HEK293 (cell line): ENCODE measurements around the gene CARD14.
A peak's percentile ranks its signal among the peaks of the same experiment; 100 is the strongest.

Experiments used
- CTCF ChIA-PET: fragments of 350-600 bp; formaldehyde crosslinking; extraction: SDS; loops from one replicate; lab custom pipeline; 2021; ENCODE audit warnings: antibody characterized with exemption; lab: Yijun Ruan, JAX
- POLR2A ChIA-PET: fragments of 300-600 bp; formaldehyde crosslinking; extraction: SDS; loops from one replicate; lab custom pipeline; 2020; ENCODE audit warnings: antibody characterized with exemption, inconsistent platforms; lab: Yijun Ruan, JAX
- H3K27ac ChIP-seq: fragments of 200-500 bp; sonication (Bioruptor generic); 2 replicates; pipeline ENCODE4 v1.5.1; 2014; ENCODE audit warnings: low read depth, low read length, control low read depth, inconsistent platforms; ENCODE audit errors: extremely low read depth
- H3K36me3 ChIP-seq, 2 experiments: fragments of 200-500 bp in 1 of 2; sonication (Bioruptor generic) in 1 of 2; 1 replicate in 1 of 2; 2 replicates in 1 of 2; pipeline ENCODE4 v1.5.1; 2014 to 2017; ENCODE audit warnings: inconsistent platforms in 2 of 2, low read length in 2 of 2; ENCODE audit not compliant: control insufficient read depth in 2 of 2, insufficient read depth in 1 of 2
- H3K4me1 ChIP-seq: fragments of 200-500 bp; sonication (Bioruptor generic); 2 replicates; pipeline ENCODE4 v1.5.1; 2014; ENCODE audit warnings: mild to moderate bottlenecking, low read length, inconsistent platforms; ENCODE audit not compliant: control insufficient read depth, insufficient read depth
- H3K4me3 ChIP-seq: 2 replicates; pipeline ENCODE4 v1.5.1; 2011; ENCODE audit warnings: low read depth, mild to moderate bottlenecking, control low read depth, low read length, moderate library complexity
- H3K9me3 ChIP-seq: fragments of 200-500 bp; sonication (Bioruptor generic); 2 replicates; pipeline ENCODE4 v1.5.1; 2014; ENCODE audit warnings: low read depth, low read length, inconsistent platforms; ENCODE audit not compliant: control insufficient read depth, insufficient read depth
- EGR2 ChIP-seq: fragments of 450-650 bp; formaldehyde crosslinking; IDR thresholded peaks from 2 replicates; pipeline ENCODE4 v1.5.1; 2016; ENCODE audit warnings: low read depth, missing biosample characterization, missing genetic modification characterization
- INSM2 ChIP-seq: fragments of 450-650 bp; formaldehyde crosslinking; IDR thresholded peaks from 2 replicates; pipeline ENCODE4 v1.5.1; 2016; ENCODE audit warnings: missing biosample characterization, missing genetic modification characterization
- KLF8 ChIP-seq: fragments of 450-650 bp; formaldehyde crosslinking; IDR thresholded peaks from 2 replicates; pipeline ENCODE4 v1.5.1; 2016; ENCODE audit warnings: missing biosample characterization, missing genetic modification characterization
- MEIS1 ChIP-seq: sonication (generic); formaldehyde crosslinking; IDR thresholded peaks from 2 replicates; pipeline ENCODE4 v1.8.1; 2022; ENCODE audit warnings: missing genetic modification reagents, mild to moderate bottlenecking, borderline replicate concordance
- MZF1 ChIP-seq: fragments of 450-650 bp; formaldehyde crosslinking; IDR thresholded peaks from 2 replicates; pipeline ENCODE4 v1.5.1; 2017; ENCODE audit warnings: missing biosample characterization, missing genetic modification characterization, borderline replicate concordance
- ZBTB1 ChIP-seq: fragments of 450-650 bp; formaldehyde crosslinking; IDR thresholded peaks from 2 replicates; pipeline ENCODE4 v1.5.1; 2016; ENCODE audit warnings: missing biosample characterization, missing genetic modification characterization
- ZBTB17 ChIP-seq: fragments of 450-650 bp; formaldehyde crosslinking; IDR thresholded peaks from 2 replicates; pipeline ENCODE4 v1.5.1; 2016; ENCODE audit warnings: missing biosample characterization, missing genetic modification characterization
- ZBTB20 ChIP-seq: fragments of 450-650 bp; formaldehyde crosslinking; IDR thresholded peaks from 2 replicates; pipeline ENCODE4 v1.5.1; 2016; ENCODE audit warnings: missing biosample characterization, missing genetic modification characterization
- ZBTB26 ChIP-seq: fragments of 450-650 bp; formaldehyde crosslinking; optimal IDR thresholded peaks from 2 replicates; pipeline ENCODE3; 2016; ENCODE audit warnings: missing biosample characterization, mild to moderate bottlenecking, missing genetic modification characterization
- ZFHX2 ChIP-seq: fragments of 450-650 bp; formaldehyde crosslinking; conservative IDR thresholded peaks from 2 replicates; pipeline ENCODE4 v1.5.1; 2016; ENCODE audit warnings: missing biosample characterization, missing genetic modification characterization
- ZFP69B ChIP-seq: fragments of 450-650 bp; formaldehyde crosslinking; IDR thresholded peaks from 2 replicates; pipeline ENCODE4 v1.5.1; 2016; ENCODE audit warnings: missing biosample characterization, missing genetic modification characterization
- ZNF138 ChIP-seq: fragments of 450-650 bp; formaldehyde crosslinking; IDR thresholded peaks from 2 replicates; pipeline ENCODE4 v1.5.1; 2016; ENCODE audit warnings: missing biosample characterization, missing genetic modification characterization, borderline replicate concordance
- ZNF175 ChIP-seq: fragments of 450-650 bp; formaldehyde crosslinking; IDR thresholded peaks from 2 replicates; pipeline ENCODE4 v1.5.1; 2016; ENCODE audit warnings: missing biosample characterization, missing genetic modification characterization
- ZNF302 ChIP-seq: fragments of 450-650 bp; formaldehyde crosslinking; IDR thresholded peaks from 2 replicates; pipeline ENCODE4 v1.5.1; 2016; ENCODE audit warnings: missing biosample characterization, missing genetic modification characterization, low read depth
- ZNF354C ChIP-seq: fragments of 450-650 bp; formaldehyde crosslinking; IDR thresholded peaks from 2 replicates; pipeline ENCODE4 v1.5.1; 2016; ENCODE audit warnings: missing biosample characterization, missing genetic modification characterization, low read depth, borderline replicate concordance
- ZNF560 ChIP-seq: fragments of 450-650 bp; formaldehyde crosslinking; IDR thresholded peaks from 2 replicates; pipeline ENCODE4 v1.5.1; 2017; ENCODE audit warnings: missing biosample characterization, missing genetic modification characterization, borderline replicate concordance
- ZNF600 ChIP-seq: fragments of 450-650 bp; formaldehyde crosslinking; IDR thresholded peaks from 2 replicates; pipeline ENCODE4 v1.5.1; 2016; ENCODE audit warnings: missing biosample characterization, missing genetic modification characterization
- ZNF664 ChIP-seq: fragments of 450-650 bp; formaldehyde crosslinking; IDR thresholded peaks from 2 replicates; pipeline ENCODE4 v1.5.1; 2016; ENCODE audit warnings: missing biosample characterization, missing genetic modification characterization
- ZNF677 ChIP-seq: fragments of 450-650 bp; IDR thresholded peaks from 2 replicates; pipeline ENCODE4 v1.5.0; 2018; ENCODE audit warnings: missing biosample characterization, mild to moderate bottlenecking, missing genetic modification characterization, moderate library complexity
- ZXDB ChIP-seq: fragments of 450-650 bp; formaldehyde crosslinking; IDR thresholded peaks from 2 replicates; pipeline ENCODE4 v1.5.1; 2016; ENCODE audit warnings: missing biosample characterization, missing genetic modification characterization

CARD14 gene

GRCh38 chr17:80124351-80124981 lies 45.4 kb upstream of the CARD14 start:
- H3K4me1 ChIP-seq = no peaks in the 10 kb centered on the region
- no peaks in the 10 kb centered on the region for H3K9me3 ChIP-seq
- ChIA-PET CTCF (interaction anchor here (0.6 to 2.8 kb wide), 6 partner anchors 9 to 330 kb away, joined by 3 to 14 read pairs (median 4); partner anchors contain the start of gene GAA), POLR2A (interaction anchor here (0.5 to 1.3 kb wide), 5 partner anchors 8 to 114 kb away, joined by 3 to 10 read pairs (median 4); partner anchors contain the start of gene GAA)
- TF ChIP-seq ZBTB17 (tag by site-specific recombination) (peak; percentile 82), ZNF600 (tag by site-specific recombination) (peak; percentile 71), ZFP69B (no peak)
- no peak overlapping the region for H3K27ac ChIP-seq
- no peaks in the 10 kb centered on the region for H3K36me3 ChIP-seq
- no peak overlapping the region for H3K4me3 ChIP-seq

GRCh38 chr17:80125656-80126448 lies 44.0 kb upstream of the CARD14 start:
- CTCF ChIA-PET = interaction anchor here (2.8 kb wide), 1 partner anchor 24 kb away, joined by 14 read pairs; the partner anchor contains the start of gene GAA
- no peak for TF ChIP-seq ZNF175 (tag by site-specific recombination)
- no peak for TF ChIP-seq ZNF560 (tag by site-specific recombination)
- no peak for TF ChIP-seq ZNF664 (tag by site-specific recombination)
- no peak for TF ChIP-seq ZNF677
- no peak for TF ChIP-seq ZBTB20 (tag by site-specific recombination)
- TF ChIP-seq ZBTB26 (tag by site-specific recombination) = no peak
- no peak for TF ChIP-seq ZNF138 (tag by site-specific recombination)
- TF ChIP-seq ZXDB (tag by site-specific recombination) = no peak
- TF ChIP-seq ZNF354C = no peak
- no peak for TF ChIP-seq ZBTB1 (tag by site-specific recombination)
- no peak for TF ChIP-seq KLF8
- no peak for TF ChIP-seq EGR2 (tag by site-specific recombination)
- no peak for TF ChIP-seq MZF1 (tag by site-specific recombination)
- no peak for TF ChIP-seq ZFHX2 (tag by site-specific recombination)
- no peak for TF ChIP-seq MEIS1 (CRISPR knock-in tag)
- no peak for TF ChIP-seq ZNF302 (tag by site-specific recombination)
- no peak for TF ChIP-seq INSM2 (tag by site-specific recombination)

More at GRCh38 chr17:80125656-80126448, 44.0 kb upstream of the CARD14 start:
- no peak overlapping the region for H3K27ac ChIP-seq
- H3K9me3 ChIP-seq = no peaks in the 10 kb centered on the region
- no peaks in the 10 kb centered on the region for H3K4me1 ChIP-seq
- POLR2A ChIA-PET = no interaction called here
- no peaks in the 10 kb centered on the region for H3K36me3 ChIP-seq
- H3K4me3 ChIP-seq = no peak overlapping the region
